HG03520 (cell line): ENCODE measurements around the gene DPM1.
A peak's percentile ranks its signal among the peaks of the same experiment; 100 is the strongest.

ENCODE experiments used
- ATAC-seq: cut with Tn5 transposase; IDR thresholded peaks from one replicate; pipeline ENCODE4 v1.9.1; 2021; ENCODE audit warnings: mild to moderate bottlenecking, moderate library complexity; ENCODE audit not compliant: unreplicated experiment

DPM1 gene

GRCh38 chr20:50931306-50932015 is 26.9 kb downstream of the DPM1 start, which contains the start of gene ADNP:
TSS of gene ADNP (minus strand) at chr20:50931437. CDS start at chr20:50903996, 27,441 bp downstream.
- ATAC-seq: peak; percentile 54

GRCh38 chr20:50930976-50931305 is 27.4 kb downstream of the DPM1 start:
- peak; percentile 19 for ATAC-seq

DNA sequence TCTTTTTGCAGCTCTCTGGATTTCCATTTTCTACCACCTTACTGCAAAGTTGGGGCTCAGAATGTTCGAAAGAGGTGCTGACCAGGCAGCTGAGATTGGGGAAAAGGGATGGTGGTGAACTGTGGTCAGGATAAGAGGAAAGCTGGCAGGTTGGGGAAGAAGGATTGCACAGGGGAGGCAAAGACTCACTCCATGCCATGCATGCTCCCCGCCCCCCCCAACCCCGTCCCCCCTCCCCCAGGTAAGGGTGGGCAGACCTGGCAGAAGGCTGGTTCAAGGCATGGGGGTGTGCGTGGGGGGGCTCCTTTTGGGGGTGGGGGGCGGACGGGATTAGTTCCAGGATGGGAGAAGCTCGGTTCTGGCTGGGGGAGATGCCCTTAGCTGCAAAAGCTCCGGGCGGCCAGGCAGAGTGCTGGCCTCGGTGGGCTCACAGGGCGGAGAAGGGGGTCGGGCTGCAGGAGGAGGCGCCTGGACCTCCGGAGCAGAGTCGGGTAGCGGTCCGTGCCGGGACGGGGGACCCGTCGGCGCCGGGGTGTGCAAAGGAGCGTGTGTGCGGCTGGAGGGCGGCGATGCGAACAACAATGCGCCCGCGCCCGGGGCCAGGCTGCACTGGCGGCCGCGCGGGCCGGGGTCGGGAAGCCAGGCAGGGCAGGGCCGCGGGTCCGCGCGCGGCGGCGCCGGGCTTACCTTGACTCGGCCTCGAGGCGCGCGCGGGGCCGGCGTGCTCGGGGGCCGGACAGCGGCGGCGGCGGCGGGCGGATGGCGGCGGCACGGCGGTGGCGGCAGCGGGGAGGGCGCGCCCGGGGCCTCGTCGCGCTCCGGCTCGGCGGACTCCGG is 28.0 kb downstream of the DPM1 start:
- peak; percentile 1 for ATAC-seq

DNA sequence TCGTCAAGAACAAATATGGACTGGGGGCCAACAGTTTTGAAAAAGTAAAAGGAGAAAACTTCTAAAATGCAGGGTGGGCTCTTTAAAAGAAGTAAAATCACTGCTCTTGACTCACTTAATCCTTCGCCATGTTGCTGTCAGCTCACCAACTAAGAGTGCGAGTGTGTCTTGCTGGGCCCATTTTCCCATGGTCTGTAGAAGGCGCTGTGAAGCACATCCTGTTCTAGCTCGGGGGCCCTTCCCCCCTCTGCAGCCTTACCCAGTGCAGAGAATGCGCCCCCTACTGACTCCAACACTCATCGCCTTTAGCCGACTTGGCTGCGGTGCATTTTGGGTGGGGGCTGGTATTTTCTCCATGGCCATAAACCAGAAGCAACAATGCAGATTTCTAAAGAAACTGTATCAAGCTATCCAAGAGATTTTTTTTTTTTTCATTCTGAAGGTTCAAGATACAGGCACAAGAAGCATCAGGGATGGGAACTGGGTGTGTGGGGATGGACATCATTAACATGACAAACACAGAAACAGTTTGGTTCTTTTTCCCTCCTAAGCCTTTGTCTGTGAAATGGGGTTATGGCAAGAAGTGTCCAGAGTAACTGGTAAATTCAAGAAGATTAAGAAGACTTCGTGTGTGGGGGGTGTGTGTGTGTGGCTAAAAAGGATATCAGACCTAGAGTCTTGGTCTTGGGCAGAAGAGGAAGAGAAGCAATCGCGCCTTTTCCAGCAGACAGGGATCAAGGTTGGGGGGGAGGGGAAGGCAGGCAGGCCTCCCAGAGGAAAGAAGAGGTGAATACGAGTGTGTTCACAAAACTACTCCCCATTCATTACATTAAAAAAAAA is 28.8 kb downstream of the DPM1 start:
- peak; percentile 56 for ATAC-seq

- no peak for ATAC-seq
Observed at GRCh38 chr20:50928469-50928868, 29.9 kb downstream of the DPM1 start.

DNA sequence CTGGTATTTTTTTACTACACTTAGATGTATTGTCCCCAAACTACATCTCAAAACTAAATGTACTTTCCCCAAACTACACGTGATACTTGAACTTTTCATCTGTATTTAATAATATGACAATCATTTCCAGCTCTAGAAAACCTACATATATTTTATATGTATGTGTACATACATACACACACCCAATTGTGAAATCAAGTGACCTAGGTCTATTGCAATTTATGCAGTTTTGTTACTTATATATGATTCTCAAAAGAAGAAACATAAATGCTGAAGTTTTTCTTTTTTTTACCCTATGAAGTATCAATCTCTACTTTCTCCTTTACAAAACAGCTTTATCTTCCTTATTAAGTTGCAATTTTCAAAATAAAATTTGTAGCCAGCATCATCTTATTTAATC is 31.8 kb downstream of the DPM1 start:
- no peak for ATAC-seq

DNA sequence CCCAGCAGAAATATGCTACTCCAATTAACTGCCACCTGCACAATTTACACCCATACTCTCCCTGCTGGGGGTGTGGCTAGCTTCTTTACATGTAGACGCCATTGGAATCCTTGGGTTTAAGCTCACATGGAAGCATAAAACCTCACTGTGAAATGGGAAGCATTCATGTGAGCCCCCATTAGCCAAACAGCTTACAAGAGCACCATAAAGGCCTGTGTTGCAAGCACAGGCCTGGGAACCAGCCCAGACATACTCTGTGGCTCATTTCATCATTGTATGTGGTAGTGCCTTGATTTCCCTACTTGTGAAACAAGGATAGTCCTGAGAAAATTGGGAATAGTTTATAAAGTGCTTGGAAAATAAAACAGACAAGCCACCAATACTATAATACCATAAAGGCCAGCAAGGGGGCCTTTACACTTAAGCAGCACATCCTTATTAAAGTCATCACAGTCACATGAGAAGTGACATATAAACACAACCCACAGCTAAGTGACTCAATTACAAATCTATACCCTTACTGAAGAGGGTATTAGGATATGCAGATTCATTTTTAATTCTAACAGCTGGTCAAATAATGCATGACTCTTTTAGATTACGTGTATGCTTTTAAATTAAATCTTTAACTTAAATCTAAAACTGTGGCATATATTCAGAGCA is 33.9 kb downstream of the DPM1 start:
- ATAC-seq: no peak

DNA sequence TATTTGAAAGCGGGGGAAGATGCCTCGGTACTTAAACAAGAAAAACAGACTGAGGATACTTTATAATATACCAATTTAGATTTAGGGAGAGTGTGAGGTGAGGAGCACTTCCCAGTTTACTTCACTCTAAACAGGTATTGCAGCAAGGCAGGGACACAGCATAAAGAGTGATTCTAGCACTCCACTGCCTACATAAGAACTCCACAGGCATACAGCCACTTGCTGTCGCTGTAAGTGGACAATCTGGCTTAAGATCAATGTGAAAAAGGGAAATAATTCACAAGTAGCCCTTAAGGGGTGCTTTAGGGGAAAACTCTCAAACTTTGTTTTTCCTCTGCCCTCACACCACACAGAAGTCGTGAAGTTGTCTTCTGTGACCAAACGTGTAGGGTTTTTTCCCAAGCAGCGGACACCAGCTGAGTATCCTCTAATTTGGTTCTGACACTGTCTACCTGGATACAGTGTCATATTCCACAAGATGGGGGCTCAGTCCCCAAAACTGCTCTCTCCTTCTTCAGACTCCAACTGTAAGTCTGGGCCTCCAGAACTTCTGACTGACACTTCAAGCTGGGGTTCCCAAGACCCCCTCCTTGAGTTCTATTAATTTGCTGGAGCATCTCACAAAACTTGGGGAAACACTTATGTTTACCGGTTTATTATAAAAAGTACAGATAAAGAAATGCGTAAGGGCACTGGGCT is 36.4 kb downstream of the DPM1 start:
- no peak for ATAC-seq

- ATAC-seq: no peak
Observed at GRCh38 chr20:50920997-50921396, 37.3 kb downstream of the DPM1 start.

DNA sequence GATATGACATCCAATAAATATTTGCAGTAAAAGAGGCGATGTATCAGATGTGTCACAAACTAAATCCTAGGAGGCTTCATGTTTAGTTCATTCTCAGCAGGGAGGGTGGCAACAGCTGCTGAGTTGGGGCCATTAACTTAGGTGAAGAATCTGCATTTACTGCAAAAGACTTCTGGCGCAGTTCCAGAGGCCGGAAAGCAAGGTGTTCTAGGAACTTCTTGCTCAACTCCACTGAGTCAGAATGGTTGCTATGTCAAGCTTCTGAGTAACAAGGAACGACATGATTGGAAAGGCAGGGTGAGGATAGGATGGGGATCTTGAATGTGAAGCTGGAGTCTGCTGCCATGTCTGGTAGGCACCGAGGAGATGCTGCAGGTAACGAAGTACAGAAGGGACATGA is 38.8 kb downstream of the DPM1 start:
- ATAC-seq: no peak

DNA sequence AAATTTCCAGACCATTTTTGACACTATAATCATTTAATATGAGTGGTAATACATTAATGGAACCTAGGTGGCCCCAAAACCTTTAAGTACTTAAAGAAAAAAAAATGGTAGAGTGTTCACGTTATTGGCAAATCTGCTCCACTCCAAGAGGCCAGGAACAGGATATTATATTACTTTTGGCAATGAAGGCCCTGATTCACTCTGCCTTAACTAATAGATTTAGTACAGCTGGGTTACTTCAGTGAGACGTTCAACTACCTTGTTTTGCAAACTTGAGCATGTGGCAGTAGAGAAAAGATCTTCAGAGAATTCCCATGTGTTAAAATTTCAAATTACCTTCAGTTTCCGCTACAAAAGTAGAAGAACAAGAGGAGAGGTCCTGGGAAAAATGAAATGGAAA is 39.9 kb downstream of the DPM1 start:
- ATAC-seq: no peak

GRCh38 chr20:50916934-50917333 is 41.4 kb downstream of the DPM1 start:
- ATAC-seq: no peak

GRCh38 chr20:50916257-50916656 is 42.1 kb downstream of the DPM1 start:
- ATAC-seq: no peak

GRCh38 chr20:50915424-50915823 is 42.9 kb downstream of the DPM1 start:
- no peak for ATAC-seq

GRCh38 chr20:50913690-50914375 is 44.5 kb downstream of the DPM1 start:
- no peak for ATAC-seq

- peak; percentile 51 for ATAC-seq
Observed at GRCh38 chr20:50911716-50912115, 46.6 kb downstream of the DPM1 start.

- ATAC-seq: no peak
Observed at GRCh38 chr20:50911030-50911429, 47.3 kb downstream of the DPM1 start.

GRCh38 chr20:50909413-50909812 is 48.9 kb downstream of the DPM1 start:
- no peak for ATAC-seq

DNA sequence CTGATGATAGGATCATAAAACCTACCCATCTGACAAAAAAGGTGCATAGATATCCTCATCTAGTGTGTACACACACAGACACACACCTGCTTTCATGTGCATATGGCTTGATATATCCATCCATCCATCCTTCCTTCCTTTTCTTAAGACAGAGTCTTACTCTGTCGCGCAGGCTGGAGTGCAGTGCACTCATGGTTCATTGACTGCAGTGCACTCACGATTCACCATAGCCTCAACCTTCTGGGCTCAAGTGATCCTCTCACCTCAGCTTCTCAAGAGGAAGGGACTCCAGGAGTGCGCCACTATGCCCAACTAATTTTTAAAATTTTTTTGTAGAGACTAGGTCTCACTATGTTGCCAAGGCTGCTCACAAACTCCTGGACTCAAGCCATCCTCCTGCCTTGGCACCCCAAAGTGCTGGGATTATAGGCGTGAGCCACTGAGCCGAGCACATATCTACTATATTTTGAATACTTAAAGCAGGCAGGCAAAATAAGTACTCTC is 54.2 kb downstream of the DPM1 start:
- no peak for ATAC-seq
